ENCODE results near the gene PTGES3.

The PTGES3 gene

GRCh38 chr12:56629459-56630179 lies 58.5 kb downstream of the PTGES3 start:
- Histone ChIP-seq H3K9ac (ENCODE audit: low read length) (peak overlapping the region; percentile 100), H3K4me2 (ENCODE audit: low read length) (peak overlapping the region; percentile 78), H3K4me1 (ENCODE audit: low read length) (peaks cover 49% of the 10 kb centered on the region), H3K4me3 (ENCODE audit: low read length) (peak overlapping the region; percentile 91), H3K27ac (ENCODE audit: low read length) (peak overlapping the region; percentile 98), H3K79me2 (ENCODE audit: low read length) (peaks cover 93% of the 10 kb centered on the region), H2AFZ (ENCODE audit: low read depth, low read length) (no peak overlapping the region), H4K20me1 (ENCODE audit: insufficient read depth, low read length) (peaks cover 34% of the 10 kb centered on the region), H3K36me3 (replicated peaks; ENCODE audit: low read depth, low read length) (peaks cover 20% of the 10 kb centered on the region), H3K27me3 (ENCODE audit: low read depth, low read length) (no peaks in the 10 kb centered on the region), H3K9me3 (ENCODE audit: insufficient read depth, low read length) (no peaks in the 10 kb centered on the region)
- TF ChIP-seq, protein P1, sequence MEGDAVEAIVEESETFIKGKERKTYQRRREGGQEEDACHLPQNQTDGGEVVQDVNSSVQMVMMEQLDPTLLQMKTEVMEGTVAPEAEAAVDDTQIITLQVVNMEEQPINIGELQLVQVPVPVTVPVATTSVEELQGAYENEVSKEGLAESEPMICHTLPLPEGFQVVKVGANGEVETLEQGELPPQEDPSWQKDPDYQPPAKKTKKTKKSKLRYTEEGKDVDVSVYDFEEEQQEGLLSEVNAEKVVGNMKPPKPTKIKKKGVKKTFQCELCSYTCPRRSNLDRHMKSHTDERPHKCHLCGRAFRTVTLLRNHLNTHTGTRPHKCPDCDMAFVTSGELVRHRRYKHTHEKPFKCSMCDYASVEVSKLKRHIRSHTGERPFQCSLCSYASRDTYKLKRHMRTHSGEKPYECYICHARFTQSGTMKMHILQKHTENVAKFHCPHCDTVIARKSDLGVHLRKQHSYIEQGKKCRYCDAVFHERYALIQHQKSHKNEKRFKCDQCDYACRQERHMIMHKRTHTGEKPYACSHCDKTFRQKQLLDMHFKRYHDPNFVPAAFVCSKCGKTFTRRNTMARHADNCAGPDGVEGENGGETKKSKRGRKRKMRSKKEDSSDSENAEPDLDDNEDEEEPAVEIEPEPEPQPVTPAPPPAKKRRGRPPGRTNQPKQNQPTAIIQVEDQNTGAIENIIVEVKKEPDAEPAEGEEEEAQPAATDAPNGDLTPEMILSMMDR (IDR thresholded peaks at IDR 0.05; ENCODE audit: low read depth, low read length), result no peak
- TF ChIP-seq EZH2phosphoT487 (IDR thresholded peaks at IDR 0.05; ENCODE audit: low read depth), result no peak

- Histone ChIP-seq H3K27me3 (ENCODE audit: low read depth, low read length) (no peaks in the 10 kb centered on the region), H3K4me1 (ENCODE audit: low read length) (peaks cover 48% of the 10 kb centered on the region), H3K9me3 (ENCODE audit: insufficient read depth, low read length) (no peaks in the 10 kb centered on the region), H3K27ac (ENCODE audit: low read length) (peak overlapping the region; percentile 98), H3K9ac (ENCODE audit: low read length) (peak overlapping the region; percentile 100), H2AFZ (ENCODE audit: low read depth, low read length) (no peak overlapping the region), H3K79me2 (ENCODE audit: low read length) (peaks cover 93% of the 10 kb centered on the region), H3K36me3 (replicated peaks; ENCODE audit: low read depth, low read length) (peaks cover 24% of the 10 kb centered on the region), H3K4me3 (ENCODE audit: low read length) (peak overlapping the region; percentile 91), H3K4me2 (ENCODE audit: low read length) (peak overlapping the region; percentile 78), H4K20me1 (ENCODE audit: insufficient read depth, low read length) (peaks cover 41% of the 10 kb centered on the region)
- no peak for TF ChIP-seq EZH2phosphoT487 (IDR thresholded peaks at IDR 0.05; ENCODE audit: low read depth)
- TF ChIP-seq, protein P1 (IDR thresholded peaks at IDR 0.05; ENCODE audit: low read depth, low read length), result no peak
Observed at GRCh38 chr12:56628671-56629458, 59.2 kb downstream of the PTGES3 start.

DNA sequence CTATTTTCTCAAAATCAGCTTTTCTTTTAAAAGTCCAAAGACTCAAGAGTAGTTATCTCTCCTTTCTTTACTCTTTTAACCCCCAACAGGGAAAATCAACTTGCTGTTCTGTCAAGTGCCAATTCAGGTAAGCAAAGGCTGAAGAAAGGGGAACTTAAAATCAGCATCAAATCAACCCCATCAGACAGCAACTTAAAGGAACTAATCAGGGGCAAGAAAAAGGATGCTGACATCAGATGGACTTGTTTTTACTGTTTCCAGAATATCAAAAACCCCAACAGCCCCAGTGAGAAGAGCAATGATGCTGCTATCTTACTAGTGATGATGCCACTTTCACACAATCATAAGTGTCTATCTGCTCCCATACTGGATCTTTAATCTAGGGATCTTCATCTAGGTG lies 61.4 kb downstream of the PTGES3 start:
- TF ChIP-seq, protein P1 (IDR thresholded peaks at IDR 0.05; ENCODE audit: low read depth, low read length), result no peak
- no peak for TF ChIP-seq EZH2phosphoT487 (IDR thresholded peaks at IDR 0.05; ENCODE audit: low read depth)
- no peak overlapping the region for H3K4me3 ChIP-seq (ENCODE audit: low read length)
- H3K9me3 ChIP-seq (ENCODE audit: insufficient read depth, low read length), result no peaks in the 10 kb centered on the region
- no peak overlapping the region for H3K9ac ChIP-seq (ENCODE audit: low read length)
- no peak overlapping the region for H3K27ac ChIP-seq (ENCODE audit: low read length)
- no peaks in the 10 kb centered on the region for H3K27me3 ChIP-seq (ENCODE audit: low read depth, low read length)
- peaks cover 61% of the 10 kb centered on the region for H4K20me1 ChIP-seq (ENCODE audit: insufficient read depth, low read length)
- peaks cover 29% of the 10 kb centered on the region for H3K4me1 ChIP-seq (ENCODE audit: low read length)
- peaks cover 99% of the 10 kb centered on the region for H3K79me2 ChIP-seq (ENCODE audit: low read length)
- H2AFZ ChIP-seq (ENCODE audit: low read depth, low read length), result no peak overlapping the region
- no peak overlapping the region for H3K4me2 ChIP-seq (ENCODE audit: low read length)
- peaks cover 38% of the 10 kb centered on the region for H3K36me3 ChIP-seq (replicated peaks; ENCODE audit: low read depth, low read length)

DNA sequence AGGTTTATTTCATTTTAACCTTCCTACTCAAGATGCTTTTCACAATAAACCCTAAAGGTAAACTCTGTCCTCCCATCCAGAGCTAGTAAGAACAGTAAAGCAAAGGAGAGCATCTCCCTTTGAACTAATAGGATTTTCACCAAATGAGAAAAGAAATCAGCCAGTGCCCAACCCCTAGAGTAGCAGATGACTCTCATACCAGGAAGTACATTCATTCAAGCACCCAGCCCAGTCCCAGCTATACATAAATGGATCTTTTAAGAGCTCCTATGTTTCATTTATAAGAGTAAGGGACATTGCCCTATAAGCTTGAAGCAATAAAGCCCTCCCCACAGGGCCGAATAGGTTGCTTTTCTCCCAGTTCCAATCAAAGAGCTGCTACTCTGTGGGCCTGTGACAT lies 65.5 kb downstream of the PTGES3 start:
- Histone ChIP-seq H3K27ac (ENCODE audit: low read length) (no peak overlapping the region), H3K9ac (ENCODE audit: low read length) (no peak overlapping the region), H3K79me2 (ENCODE audit: low read length) (peaks cover 100% of the 10 kb centered on the region), H3K9me3 (ENCODE audit: insufficient read depth, low read length) (no peaks in the 10 kb centered on the region), H3K4me2 (ENCODE audit: low read length) (no peak overlapping the region), H2AFZ (ENCODE audit: low read depth, low read length) (no peak overlapping the region), H3K4me1 (ENCODE audit: low read length) (peaks cover 8% of the 10 kb centered on the region), H3K36me3 (replicated peaks; ENCODE audit: low read depth, low read length) (peaks cover 54% of the 10 kb centered on the region), H3K27me3 (ENCODE audit: low read depth, low read length) (no peaks in the 10 kb centered on the region), H4K20me1 (ENCODE audit: insufficient read depth, low read length) (peaks cover 86% of the 10 kb centered on the region), H3K4me3 (ENCODE audit: low read length) (no peak overlapping the region)
- TF ChIP-seq, protein P1 (IDR thresholded peaks at IDR 0.05; ENCODE audit: low read depth, low read length), result no peak
- TF ChIP-seq EZH2phosphoT487 (IDR thresholded peaks at IDR 0.05; ENCODE audit: low read depth), result no peak
